CD4-positive, alpha-beta T cell treated with Interferon gamma for 1 hour (primary cell): Measurements from ENCODE around the gene ASAP2.

ENCODE experiments used
- DNase-seq: peaks from one replicate; pipeline ENCODE4 v3.0.0-alpha.2; 2020

Gene ASAP2

DNA sequence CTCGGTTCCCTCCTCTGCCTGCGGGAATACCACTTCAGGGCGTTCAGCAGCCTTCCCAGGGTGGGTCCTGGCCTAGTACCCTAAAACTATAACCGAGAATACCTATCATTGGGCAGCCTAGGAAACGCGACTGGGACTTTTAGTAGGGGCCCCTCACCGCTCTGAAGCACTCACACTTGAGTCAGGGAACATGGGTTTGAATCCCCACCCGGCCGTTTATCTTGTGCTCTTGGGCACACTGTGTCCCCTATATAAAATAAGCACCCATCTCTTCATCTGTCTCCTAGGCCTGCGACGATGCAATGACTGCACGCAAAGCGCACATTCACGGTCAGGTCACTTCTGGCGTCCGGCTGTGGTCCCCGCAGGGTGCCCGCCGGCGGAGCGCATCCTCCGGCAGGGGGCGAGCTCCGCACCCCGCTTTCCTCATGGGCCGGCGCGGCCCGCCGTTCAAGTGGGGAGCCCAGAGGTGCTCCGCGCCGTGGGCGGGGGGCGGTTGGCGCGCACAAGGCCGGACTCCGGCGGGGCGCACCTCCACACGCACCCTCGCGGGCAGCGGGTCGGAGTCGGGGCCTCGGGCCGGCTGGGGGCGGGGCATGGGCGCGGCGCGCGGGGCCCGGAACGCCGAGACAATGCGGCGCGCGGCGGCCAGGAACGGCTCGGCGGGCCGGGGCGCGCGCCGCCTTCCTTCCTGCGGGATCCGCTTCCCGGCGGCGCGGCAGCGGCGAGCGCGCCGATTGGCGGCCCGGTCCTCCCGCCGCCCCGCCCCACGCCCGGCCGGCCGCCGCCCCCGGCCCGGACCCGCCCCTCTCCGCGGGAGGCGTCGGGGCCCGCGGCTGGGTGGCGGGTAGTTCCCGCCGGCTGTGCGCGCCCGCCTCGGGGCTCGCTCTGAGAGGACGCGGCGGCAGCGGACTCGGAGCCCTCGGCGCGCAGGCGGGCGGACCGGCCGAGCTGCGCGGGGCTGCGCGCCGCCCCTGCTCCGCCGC lies at the start of gene ASAP2:
ASAP2 (plus strand) TSS at position 850 of the 986 bp plus-strand sequence. CDS start 293 bp downstream, outside the sequence.
- peak; percentile 25 for DNase-seq

DNA sequence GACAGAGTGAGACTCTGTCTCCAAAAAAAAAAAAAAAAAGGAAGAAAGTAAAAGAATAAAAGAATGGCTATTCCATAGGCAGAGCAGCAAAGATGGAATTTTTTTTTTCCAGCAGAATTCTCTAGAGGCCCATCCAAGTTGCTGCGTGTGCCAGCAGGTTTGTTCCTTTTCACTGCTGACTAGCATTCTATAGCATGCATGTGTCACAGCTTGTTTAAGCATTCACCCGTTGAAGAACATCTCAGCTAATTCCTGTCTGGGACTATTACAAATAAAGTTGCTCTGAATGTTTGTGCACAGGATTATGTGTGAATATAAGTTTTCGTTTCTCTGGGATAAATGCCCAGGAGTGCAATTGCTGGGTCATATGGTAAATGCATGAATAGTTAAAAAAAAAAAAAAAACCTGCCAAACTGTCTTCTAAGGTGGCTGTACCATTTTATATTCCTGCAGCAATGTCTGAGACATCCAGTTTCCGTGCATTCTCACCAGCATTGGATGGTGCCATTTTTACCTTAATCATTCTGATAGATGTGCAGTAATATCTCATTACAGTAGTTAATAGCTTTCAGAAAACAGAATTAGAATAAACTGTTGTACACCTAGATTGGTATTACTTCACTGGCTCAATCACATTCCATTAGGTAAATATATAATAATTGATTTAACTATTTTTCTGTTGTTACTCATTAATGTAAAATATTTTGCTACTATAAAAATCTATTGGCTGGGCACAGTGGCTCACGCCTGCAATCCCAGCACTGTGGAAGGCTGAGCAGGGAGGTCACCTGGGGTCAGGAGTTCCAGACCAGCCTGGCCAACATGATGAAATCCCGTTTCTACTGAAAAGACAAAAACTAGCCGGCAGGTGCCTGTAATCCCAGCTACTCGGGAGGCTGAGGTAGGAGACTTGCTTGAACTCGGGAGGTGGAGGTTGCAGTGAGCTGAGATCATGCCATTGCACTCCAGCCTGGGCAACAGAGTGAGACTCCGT lies 47.5 kb upstream of the ASAP2 start:
- no peak for DNase-seq

DNA sequence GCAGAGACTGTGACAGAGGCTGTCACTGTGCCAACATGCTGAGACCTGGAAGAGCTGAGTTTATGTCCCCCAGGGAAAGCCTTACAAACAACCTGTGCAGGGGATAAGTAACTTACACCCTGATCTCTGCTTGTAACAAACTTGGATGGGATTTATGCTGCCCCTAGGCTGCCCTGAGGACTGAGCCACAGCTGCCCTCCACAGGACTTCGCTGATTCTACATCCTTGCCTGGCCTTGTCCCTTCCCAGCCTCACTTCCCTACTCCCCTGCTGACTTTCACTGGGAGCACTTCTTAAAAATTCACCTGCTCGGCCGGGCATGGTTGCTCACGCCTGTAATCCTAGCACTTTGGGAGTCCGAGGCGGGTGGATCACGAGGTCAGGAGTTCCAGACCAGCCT lies 45.9 kb upstream of the ASAP2 start:
- DNase-seq = no peak

- no peak for DNase-seq
Measured at GRCh38 chr2:9162841-9163240, 43.8 kb upstream of the ASAP2 start.

GRCh38 chr2:9163306-9164111 lies 43.1 kb upstream of the ASAP2 start:
- DNase-seq = no peak

DNA sequence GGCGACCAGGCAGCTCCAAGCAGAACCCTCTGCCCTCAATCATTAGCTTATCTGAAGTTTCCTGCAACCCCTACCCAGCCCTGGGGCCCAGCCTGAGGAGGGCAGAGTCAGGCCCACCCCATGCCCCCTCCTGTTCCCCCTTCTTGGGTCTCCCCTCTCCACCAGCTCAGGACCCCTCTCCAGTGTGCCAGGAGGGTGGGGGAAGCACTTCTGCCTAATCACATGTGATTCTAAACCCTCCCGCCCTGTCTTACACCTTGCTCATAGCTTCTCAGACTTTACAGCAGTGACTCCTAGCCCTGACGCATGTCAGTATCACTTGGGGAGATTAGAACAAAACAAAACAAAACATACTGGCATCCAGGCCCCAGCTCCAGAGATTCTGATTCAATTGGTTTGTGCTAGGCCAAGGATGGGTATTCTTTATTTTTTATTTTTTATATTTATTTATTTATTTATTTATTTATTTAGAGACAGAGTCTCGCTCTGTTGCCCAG lies 42.5 kb upstream of the ASAP2 start:
- DNase-seq = no peak

DNA sequence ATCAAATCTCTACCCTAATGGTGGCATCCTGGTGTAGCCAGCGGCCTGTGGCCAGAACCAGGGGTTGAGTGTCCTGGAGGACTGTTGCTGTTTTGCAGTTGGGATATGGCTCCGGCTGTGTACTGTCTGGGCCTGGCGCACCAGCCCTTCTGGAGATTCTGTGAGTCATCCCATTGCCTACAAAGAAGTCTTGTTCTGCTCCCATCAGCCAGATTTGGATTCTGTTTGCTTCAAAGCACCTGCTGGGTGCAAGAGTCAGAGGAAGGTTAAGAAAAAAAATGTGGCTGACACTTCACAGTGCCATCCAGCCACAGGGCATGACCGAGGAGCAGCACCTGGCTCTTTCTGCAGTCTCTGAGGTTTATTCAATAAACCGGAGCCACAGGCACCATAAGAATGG lies 41.0 kb upstream of the ASAP2 start:
- DNase-seq = no peak

DNA sequence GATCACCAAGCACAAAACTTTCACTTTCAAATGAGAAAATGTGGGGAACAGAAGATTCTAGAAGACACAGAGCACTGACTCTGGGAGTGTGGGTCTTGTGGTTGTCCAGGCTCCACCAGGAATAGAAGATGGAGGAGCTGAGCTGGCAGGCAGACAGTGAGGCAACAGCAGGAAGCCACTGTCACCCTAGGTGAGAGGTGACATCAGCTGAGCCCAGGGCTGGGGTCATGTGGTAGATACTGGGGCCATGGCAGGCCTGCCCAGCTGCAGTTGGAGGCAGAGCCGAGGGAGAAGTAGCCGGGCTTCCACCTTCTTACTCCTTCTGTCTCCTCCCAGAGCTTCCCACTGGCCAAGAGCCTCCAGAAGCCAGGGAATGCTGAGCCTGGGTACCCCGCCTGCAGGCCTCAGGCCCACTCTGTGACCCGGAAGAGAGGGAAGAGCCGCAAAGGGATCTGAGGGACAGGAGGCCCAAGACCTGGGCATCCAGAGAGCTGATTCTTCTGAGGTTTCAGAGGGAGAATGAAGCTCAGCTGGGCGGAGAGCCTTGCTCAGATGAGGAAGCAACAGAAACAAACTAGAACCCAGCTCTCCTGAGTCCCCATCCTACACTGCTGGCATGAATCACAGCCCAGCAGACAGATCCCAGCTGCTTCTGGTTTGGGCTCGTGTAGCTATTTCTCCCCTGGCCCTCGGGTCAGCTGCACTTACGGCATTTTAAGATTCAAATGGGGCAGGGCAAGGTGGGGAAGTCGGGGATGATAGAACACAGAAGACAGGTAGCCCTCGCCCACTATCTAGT lies 39.8 kb upstream of the ASAP2 start:
- DNase-seq = no peak

DNA sequence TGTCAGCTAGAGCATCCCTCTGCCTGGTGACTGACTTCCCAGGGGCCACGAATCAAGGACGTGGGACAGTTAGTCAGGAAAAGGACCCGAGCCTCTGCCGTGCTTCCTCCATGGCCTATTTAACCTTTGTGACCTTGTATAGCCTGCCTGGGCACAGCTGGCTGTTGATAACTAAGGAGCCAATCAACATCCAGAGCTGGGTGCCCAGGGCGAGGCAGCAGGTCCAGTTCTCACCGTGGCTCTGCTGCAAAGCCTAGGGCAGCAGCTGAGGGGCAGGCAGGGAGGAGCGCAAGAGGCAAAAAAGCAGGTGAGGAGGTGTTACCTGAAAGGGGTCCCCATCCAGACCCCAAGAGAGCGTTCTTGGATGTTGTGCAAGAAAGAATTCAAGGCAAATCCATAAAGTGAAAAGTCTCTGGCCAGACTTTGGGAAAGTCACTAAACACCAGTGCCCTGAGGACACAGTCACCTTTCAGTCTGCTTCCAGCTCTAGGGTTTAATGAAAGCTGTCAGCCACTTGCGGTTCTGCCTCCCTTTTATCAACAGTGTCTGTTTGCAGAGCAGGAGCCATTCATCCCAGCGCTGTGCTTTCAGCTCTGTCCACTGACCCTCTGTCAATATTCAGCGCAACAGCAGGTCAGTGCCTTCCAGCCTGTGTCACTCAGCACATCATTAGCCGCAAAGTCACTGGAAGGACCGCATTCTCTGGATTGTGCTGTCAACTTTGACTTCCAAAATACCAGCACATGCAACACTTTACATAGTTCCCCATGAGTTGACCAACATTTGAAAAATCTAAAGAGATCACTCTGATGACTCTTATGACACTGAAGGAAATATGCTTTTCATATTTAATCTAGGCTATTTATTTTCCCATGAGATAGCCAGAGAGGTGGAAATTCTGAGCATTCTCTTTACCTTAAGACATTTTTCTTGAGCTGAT lies 38.6 kb upstream of the ASAP2 start:
- no peak for DNase-seq

- DNase-seq = peak; percentile 45
Measured at GRCh38 chr2:9168821-9169221, 37.8 kb upstream of the ASAP2 start.

DNA sequence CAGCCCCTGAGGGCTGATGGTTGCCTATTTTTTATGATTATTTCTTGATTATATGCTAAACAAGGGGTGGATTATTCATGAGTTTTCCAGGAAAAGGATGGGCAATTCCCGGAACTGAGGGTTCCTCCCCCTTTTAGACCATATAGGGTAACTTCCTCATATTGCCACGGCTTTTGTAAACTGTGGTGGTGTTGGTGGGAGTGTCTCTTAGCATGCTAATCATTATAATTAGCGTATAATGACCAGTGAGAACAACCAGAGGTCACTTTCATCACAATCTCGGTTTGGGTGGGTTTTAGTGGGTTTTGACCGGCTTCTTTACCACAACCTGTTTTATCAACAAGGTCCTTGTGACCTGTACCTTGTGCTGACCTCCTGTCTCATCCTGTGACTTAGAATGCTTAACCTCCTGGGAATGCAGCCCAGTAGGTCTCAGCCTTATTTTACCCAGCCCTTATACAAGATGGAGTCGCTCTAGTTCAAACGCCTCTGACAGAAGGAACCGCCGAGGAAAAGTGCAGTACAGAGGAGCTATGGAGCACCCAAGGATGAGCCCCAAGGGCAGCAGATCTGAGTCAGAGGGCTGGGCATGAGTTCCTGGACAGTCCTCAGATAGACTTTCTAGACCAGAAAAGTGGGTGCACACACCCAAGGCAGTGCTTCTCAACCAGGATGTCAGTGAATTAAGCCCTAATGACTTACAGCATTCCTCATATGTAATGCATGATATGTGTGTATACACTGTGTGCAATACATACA lies 37.1 kb upstream of the ASAP2 start:
- DNase-seq = peak; percentile 48

- DNase-seq = no peak
Measured at GRCh38 chr2:9170458-9171130, 36.0 kb upstream of the ASAP2 start.

DNA sequence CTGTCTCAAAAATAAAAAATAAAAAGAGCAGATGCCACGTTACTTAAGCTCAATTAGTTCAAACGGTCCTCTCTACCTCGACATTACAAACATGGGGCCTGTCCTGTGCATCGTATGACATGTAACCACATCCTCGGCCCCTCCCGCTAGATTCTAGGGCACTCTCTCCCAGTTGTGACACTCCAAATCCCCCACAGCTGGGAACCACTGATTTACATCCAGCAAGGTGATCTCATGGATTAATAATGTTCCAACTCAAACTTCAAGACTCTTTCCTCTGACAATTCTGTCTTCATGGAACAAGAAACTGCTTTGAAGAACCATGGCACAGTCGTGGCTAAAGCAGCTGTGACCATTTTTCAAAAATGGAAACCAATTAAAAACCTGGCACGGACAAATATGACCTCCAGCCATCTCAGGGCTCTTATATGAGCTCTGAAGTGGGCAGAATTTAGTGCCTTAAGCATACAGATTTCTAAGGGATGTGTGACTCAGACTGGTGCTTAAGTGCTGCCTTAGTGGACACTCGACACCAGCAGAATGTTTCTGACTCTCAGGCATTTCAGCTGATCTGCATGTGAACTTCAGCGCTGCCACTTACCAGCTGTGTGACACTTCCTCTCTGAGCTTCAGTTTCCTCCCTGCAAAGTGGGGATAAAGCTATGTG lies 31.7 kb upstream of the ASAP2 start:
- no peak for DNase-seq

DNA sequence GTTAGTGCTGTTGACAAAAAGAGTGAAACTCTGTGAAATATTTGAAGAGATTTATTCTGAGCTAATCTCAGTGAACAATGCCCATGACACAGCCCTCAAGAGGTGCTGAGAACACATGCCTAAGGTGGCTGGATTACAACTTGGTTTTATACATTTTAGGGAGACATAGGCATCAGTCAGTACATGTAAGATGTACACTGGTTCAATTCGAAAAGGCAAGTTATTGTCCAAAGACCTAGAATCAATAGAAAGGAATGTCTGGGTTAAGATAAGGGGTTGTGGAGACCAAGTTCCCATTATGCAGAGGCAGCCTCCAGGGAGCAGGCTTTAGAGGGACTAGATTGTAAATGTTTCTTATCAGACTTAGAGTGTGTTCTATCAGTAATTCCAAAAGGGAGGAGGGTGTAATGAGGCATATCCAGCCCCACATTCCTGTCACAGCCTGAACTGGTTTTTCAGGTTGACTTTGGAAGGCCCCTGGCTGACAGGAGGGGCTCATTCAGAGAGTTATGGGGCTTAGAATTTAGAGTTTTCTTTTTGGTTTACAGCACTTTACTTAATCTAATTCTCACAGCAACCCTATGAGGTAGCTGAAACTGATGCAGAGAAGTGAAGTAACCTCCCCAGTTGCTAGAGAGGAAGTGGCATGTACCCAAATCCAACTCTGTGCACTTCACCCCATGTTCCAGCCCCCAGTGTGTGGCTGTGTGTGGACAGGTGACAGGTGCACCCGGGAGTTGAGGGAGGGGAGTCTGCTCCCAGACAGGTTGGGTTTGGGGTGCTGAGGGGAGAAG lies 28.3 kb upstream of the ASAP2 start:
- DNase-seq = no peak

- DNase-seq = no peak
Measured at GRCh38 chr2:9178904-9179571, 27.6 kb upstream of the ASAP2 start.

DNA sequence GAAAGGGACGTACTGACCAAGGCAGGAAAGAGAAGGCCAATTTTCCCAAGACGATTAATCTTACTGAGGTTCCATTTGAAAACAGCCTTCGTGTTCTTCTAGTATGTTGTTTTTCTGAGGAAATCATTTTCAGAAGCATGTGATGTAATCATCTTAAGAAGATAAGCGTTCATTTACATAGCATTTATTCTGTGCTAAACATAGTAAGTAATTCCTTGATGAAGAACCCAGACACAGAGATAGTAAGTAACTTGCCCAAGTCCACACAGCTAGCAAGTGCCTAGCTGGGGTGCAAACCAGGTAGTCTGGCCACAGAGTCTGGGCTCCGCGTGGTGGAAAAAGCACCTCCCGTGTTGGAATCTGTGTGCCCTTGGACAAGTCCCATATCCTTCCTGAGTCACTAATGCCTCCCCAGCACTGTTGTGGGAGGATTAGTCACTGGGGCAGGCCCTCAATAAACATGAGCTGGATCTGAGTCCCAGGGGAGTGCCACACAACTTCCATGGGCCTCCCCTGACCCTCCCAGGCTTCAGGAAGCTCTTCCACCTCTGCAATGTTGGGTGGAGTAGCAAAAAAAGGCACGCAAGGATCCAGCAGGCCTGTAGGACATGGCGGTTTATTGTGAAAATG lies 26.9 kb upstream of the ASAP2 start:
- DNase-seq = no peak
